ENCODE measurements around the gene LST1.

Gene LST1

GRCh38 chr6:31621991-31622390 lies 35.9 kb downstream of the LST1 start:
- peak overlapping the region; percentile 54 for H3K4me3 ChIP-seq (replicated peaks; ENCODE audit: low read depth, low read length)
- no peak for DNase-seq (ENCODE audit: extremely low read depth, low read depth)
- TF ChIP-seq, protein P1, sequence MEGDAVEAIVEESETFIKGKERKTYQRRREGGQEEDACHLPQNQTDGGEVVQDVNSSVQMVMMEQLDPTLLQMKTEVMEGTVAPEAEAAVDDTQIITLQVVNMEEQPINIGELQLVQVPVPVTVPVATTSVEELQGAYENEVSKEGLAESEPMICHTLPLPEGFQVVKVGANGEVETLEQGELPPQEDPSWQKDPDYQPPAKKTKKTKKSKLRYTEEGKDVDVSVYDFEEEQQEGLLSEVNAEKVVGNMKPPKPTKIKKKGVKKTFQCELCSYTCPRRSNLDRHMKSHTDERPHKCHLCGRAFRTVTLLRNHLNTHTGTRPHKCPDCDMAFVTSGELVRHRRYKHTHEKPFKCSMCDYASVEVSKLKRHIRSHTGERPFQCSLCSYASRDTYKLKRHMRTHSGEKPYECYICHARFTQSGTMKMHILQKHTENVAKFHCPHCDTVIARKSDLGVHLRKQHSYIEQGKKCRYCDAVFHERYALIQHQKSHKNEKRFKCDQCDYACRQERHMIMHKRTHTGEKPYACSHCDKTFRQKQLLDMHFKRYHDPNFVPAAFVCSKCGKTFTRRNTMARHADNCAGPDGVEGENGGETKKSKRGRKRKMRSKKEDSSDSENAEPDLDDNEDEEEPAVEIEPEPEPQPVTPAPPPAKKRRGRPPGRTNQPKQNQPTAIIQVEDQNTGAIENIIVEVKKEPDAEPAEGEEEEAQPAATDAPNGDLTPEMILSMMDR (IDR thresholded peaks at IDR 0.05; ENCODE audit: low read depth, low read length, missing control alignments): no peak

- TF ChIP-seq, protein P1 (IDR thresholded peaks at IDR 0.05; ENCODE audit: low read depth, low read length, missing control alignments): no peak
- no peak for DNase-seq (ENCODE audit: extremely low read depth, low read depth)
- peak overlapping the region; percentile 54 for H3K4me3 ChIP-seq (replicated peaks; ENCODE audit: low read depth, low read length)
Observed at GRCh38 chr6:31622684-31623091, 36.6 kb downstream of the LST1 start.

GRCh38 chr6:31624070-31624469 lies 38.0 kb downstream of the LST1 start:
- H3K4me3 ChIP-seq (replicated peaks; ENCODE audit: low read depth, low read length): no peak overlapping the region
- TF ChIP-seq, protein P1 (IDR thresholded peaks at IDR 0.05; ENCODE audit: low read depth, low read length, missing control alignments): no peak
- no peak for DNase-seq (ENCODE audit: extremely low read depth, low read depth)

- no peak for DNase-seq (ENCODE audit: extremely low read depth, low read depth)
- TF ChIP-seq, protein P1 (IDR thresholded peaks at IDR 0.05; ENCODE audit: low read depth, low read length, missing control alignments): no peak
- no peak overlapping the region for H3K4me3 ChIP-seq (replicated peaks; ENCODE audit: low read depth, low read length)
Observed at GRCh38 chr6:31626952-31627351, 40.9 kb downstream of the LST1 start.

GRCh38 chr6:31627690-31628287 lies 41.7 kb downstream of the LST1 start:
- H3K4me3 ChIP-seq (replicated peaks; ENCODE audit: low read depth, low read length): no peak overlapping the region
- TF ChIP-seq, protein P1 (IDR thresholded peaks at IDR 0.05; ENCODE audit: low read depth, low read length, missing control alignments): no peak
- no peak for DNase-seq (ENCODE audit: extremely low read depth, low read depth)

DNA sequence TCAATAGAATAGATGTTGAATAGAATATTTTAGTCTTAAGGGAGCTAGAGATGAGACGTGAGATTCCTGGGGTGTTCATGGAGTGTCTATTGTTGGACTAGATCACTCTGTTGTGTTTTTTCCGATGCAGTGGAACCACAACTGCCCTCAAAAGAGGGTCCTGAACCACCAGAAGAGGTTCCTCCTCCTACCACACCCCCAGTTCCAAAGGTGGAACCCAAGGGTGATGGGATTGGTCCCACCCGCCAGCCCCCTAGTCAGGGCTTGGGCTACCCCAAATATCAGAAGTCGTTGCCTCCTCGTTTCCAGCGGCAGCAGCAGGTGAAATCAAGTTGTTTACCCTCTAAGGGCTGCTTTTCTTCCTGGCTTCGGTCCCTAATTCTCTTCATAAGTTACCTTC lies 42.9 kb downstream of the LST1 start:
- TF ChIP-seq, protein P1 (IDR thresholded peaks at IDR 0.05; ENCODE audit: low read depth, low read length, missing control alignments): no peak
- DNase-seq (ENCODE audit: extremely low read depth, low read depth): no peak
- no peak overlapping the region for H3K4me3 ChIP-seq (replicated peaks; ENCODE audit: low read depth, low read length)
